Hematopoietic multipotent progenitor cell treated with erythropoietin and hydrocortisone succinate and interleukin-3 and kit ligand, for 15 days (in vitro differentiated cells): Measurements from ENCODE around the gene LPP.
"Not testable (repeated sequence)": the region's sequence is repeated elsewhere in the genome, so short reads cannot be mapped to it uniquely, and the experiment has no call there.

Experiments
- DNase-seq: peaks from one replicate; pipeline ENCODE4 v3.0.0-alpha.2; 2015; ENCODE audit warnings: low spot score

LPP gene

DNA sequence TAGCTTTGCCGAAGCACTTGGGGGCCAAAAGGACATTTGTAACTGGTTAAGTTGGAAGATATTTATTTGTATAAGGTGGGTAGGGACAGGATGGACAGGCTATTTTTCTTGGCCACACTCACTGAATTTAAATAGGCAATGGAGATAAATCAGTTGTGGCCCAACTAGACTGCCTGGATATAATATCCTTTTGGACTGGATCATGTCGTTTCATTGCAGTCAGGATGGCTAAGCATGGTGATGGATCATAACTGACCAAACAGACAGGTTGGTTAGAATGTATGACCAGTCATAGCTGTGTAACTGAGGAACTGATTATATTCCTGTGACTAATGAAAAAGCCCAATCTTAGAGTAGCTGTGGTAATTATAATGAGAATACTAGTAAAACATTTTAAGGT is 284.0 kb downstream of the LPP start:
- no peak for DNase-seq

DNA sequence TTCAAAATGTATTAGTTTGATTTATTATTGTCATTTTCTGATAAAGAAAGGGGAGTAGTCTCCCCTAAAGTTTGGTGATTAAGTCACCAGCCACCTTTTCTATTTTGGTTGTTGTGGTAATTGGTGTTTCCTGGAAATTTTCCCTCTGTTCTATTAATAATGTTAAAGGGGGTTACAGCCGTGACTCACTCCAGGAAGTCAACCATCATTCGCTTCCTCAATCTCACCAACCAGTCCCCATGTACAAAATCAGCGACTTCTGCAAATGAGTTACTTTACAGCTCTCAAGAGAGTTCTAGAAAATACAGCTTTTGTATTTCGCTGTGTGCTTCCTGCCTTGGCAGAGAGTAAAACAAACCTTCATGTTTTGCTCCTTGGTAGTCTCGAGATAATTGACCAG is 285.1 kb downstream of the LPP start:
- no peak for DNase-seq

DNA sequence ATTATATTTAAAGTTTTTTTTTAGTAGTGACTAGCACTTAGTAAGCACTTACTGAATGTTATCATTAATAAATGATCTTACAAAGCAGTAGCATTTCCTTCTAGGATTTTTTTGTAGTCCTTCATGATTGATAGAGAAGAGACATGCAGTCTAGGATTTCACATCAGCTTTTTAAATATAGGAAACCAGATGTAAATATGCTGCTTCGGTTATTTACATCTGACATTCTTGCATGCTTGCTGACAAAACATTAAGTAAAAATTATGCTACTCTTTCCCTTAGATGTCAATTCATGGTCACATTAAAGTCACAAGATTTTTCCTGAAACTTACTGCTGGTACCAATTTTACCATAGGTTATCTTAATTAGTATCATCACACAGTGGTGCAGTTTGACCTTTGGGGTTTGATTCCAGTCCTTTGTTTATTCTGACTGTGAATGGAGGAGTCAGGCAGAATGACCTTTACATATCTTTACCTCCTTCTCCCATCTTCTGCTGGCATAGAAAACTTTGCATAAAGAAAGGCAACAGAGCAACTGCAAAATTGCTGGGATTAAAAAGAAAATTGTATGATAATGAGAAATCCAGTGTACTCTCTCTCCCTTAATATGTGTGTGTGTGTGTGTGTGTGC is 286.5 kb downstream of the LPP start:
- no peak for DNase-seq

DNA sequence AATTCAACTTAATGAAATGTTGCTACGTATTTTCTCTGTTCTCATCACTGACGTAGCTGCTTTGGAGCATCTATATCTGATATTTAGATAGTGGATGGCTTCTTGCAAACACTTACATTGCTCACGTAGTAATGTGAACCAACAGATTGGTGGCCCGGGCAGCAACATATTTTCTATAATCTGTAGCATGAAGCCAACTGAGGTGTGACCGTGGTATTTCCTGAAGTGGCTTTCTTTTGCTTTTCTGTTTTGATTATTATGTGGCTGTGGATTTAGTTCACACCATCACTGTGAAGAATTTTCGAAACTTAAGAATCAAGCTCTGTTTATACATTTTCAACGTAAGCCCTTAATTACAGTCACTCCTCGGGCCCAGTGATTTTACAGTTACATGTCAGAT is 288.5 kb downstream of the LPP start:
- no peak for DNase-seq

DNA sequence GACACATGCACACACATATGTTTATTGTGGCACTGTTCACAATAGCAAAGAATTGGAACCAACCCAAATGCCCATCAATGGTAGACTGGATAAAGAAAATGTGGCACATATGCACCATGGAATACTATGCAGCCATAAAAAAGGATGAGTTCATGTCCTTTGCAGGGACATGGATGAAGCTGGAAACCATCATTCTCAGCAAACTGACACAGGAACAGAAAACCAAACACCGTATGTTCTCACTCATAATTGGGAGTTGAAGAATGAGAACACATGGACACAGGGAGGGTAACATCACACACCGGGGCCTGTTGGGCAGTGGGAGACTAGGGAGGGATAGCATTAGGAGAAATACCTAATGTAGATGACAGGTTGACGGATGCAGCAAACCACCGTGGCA is 291.2 kb downstream of the LPP start:
- not testable (repeated sequence) for DNase-seq

DNA sequence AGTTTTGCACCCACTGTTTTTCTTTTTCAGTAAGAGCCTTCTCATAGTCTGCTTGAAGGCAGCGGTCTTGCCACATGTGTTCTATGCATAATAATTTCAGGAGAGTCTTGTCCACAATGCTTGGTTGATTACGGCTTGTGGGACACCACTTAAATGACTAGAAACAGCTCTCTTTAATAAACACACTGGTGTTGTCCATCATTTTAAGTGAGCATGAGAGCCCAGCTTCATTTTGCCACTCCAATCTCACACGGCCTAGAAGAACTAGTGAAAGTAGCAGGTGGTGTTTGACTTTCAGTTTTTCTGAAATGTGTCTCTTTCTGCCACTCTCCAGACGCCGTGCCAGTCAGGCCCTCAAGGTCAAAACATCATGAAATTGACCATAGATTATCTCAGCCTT is 292.1 kb downstream of the LPP start:
- DNase-seq = no peak

DNA sequence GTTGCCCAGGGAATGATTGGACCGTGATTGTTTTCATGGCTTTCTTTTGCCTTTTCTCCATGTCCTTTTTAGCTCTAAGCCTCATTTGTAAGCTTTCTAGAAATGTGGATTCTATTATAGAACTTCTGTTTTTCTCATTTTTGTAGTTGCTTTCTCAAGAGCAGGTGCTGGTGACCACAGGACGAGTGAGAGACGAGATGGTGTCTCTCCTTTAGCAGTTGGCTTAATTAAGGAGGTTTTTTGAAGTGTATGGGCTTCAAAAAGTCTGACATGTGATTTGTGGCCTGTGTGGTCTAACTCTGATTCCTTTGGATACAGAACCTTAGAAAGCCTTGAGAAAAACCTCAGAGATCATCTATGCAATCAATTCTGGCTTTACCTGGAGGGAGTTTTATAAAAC is 292.8 kb downstream of the LPP start:
- no peak for DNase-seq

DNA sequence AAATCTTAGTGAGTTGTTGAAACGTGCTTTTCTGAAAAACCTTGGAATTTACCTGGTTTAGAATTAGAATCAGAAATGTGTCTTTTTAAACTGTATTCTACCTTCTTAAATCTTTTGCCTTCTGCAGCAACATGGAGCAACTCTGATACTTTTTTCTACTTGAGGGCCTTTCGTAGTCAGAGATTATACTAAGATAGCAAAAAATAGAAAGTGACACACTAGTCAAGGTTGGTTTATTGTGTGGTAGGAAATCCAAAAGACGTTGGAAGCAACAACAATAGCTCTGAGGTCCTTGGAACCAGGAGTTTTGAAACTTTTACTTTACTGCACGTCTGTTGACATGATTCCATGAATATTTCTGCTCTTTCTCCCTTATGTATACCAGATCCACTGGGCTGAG is 294.9 kb downstream of the LPP start:
- DNase-seq = no peak

DNA sequence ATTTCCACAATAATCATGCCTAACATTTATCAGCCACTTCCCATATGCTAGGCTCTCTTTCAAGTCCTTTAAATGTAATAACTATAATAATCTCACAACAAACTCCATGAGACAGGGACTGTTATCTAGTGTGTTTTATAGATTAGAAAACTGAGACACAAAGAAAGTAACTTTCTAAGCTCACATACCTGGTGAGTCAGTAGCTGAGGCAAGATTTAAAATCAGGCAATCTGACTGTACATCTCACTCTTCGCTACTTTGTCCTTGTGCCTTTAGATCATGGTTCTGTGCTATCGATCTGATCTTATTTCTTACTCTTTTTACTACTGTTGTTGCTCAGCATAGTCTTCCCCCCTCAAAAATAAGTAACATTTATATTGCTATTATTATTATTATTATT is 295.5 kb downstream of the LPP start:
- DNase-seq = no peak

DNA sequence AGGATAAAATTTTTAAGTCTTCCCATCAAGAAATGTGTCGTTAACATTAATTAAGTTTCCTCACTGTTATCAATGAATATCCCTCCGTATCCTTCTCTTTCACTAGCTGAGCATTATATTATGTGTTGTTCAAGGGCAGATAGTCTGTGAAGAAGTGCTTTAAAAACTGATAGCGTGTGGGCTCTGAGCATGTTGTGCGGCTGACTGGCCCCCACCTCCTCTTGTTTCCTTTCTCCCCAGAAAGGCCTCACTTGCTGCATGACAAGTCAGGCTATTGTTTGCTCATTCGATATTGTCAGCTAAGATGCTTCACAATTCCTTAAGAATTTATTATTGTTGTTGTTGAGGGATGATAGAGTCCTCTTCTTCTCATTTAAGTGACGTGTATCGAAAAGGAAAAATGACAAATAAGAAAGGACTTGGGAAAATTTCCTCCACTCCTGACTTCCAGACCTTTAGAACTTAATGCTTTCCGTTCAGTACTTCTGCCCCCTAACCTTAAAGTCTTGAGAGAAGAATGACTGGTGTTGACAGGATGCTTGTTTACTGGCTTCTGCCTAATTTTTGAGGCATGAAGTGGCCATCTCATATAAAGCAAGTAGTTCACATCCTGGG is 298.3 kb downstream of the LPP start:
- no peak for DNase-seq

DNA sequence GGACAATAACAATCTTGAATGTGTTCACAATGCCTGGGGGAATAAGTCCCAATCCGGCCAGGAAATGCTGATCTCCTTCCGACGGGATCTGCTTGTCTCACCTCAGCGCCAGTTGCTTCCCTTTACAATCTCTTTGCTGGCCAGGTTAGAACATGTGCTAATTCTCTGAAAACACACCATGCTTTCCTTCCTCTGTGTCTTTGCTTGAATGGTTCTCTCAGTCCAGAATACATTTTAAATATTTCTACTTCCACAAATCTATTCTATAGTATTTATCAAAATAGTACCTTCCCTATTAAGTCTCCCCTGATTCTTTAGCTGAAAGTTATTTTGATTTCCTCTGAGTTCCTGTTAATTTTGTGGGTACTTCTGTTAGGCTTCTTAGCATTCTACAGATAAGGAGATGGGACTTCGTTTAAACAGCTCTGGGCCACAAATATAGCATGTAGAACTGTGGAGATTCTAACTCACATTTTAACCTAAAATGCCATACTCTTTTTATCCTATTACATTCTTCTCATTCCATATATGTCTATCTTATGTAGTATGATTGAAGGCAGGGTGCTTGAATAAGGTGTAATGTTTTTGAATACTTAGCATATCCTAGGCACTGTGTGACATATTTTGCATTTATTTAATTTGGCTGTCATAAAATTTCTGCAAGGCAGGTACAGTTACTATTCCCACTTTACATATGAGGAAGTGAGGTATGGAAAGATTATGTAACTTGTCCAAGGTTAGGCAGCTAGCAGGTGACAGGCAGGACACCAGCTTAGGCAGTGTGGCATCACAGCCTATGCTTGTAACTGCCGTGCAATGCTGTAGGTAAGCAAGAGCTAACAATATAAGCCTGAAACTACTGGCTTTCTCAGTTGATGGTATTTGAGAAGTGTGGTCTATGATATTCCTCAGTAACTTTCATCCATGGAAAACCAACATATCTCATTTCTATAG is 299.8 kb downstream of the LPP start:
- DNase-seq = no peak

DNA sequence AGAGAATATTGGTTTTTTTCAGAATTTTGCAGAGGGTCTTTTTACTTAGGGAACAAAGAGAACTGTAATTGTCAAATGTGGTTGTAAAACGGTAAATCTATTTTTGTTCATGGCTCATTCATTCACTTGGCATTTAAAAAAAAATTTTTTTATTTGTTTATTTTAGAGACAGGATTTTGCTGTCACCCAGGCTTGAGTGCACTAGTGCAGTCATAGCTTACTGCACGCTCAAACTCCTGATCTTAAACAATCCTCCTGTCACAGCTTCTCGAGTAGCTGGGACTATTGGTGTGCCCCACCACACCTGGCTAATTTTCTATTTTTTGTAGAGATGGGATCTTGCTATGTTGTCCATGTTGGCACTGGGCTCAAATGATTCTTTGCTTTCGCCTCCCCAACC is 301.8 kb downstream of the LPP start:
- DNase-seq = no peak

DNA sequence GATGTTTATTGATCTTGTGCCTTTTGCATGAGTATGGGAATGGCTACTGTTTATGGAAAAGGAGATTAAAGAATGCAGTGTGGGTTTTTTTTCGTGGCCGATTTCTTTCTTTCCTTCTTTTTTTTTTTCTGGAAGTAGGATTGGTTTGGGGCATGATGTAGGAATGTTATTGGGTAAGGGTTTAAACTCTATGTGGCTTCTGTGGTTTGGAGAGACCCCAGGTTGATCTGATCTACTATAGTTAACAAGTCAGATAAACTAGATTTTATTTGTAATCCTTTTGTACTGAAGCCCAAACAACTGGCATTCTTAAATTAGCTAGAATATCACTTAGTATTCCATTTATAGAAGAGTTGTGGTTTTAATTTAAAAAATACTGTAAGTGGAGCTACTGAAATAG is 304.8 kb downstream of the LPP start:
- no peak for DNase-seq

DNA sequence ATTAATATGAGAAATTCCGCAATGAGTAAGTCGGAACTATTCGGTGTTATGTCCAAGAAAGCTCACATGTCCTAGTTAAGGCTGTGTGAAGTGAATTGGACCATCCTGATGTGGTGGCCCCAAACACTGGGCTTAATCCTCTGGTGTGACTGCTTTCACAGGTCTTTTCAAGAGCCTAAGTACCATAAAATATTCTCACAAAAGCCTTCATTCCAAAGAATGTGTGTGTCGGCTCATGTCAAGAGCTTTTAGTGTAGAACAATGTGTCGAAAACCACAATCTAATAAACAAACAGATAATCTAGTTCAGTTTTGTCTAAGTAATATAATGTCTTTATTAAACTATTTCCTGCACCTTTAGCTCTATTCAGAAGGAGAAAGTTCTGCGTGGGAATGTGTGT is 311.4 kb downstream of the LPP start:
- no peak for DNase-seq

DNA sequence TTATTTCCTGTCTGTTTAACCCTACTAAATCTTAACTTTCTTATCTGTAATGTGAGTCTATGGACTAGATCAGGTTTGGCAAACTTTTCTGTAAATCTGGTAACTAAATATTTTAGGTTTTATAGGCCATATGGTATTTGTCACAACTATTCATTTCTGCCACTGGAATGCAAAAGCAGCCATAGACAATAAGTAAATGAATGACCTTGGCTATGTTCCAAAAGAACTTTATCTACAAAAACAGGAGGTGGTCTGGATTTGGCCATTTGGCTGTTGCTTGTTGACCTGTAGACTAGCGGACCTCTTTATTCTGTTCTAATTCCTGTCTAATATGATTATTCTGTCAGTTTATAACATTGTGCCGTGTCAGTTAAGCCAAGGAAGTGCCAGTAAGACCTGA is 314.2 kb downstream of the LPP start:
- no peak for DNase-seq

DNA sequence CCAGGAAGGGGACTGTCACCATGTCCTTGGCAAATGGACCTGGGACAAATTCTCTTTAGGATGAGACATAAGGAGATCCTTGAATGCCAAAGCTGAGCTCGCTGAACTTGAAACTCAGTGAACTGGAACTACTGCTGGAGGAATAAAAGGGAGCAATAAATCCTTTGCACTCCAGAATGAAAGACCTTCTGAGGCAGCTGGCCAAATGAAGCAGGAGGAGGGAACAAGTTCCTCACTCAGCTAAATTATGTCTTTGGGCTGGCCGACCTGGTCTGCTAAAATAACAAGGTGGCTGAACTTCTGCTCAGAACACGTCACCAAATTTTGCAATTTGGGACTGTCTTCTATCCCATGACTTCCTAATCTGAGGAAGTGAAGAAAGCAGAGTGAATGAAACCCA is 314.7 kb downstream of the LPP start:
- no peak for DNase-seq

DNA sequence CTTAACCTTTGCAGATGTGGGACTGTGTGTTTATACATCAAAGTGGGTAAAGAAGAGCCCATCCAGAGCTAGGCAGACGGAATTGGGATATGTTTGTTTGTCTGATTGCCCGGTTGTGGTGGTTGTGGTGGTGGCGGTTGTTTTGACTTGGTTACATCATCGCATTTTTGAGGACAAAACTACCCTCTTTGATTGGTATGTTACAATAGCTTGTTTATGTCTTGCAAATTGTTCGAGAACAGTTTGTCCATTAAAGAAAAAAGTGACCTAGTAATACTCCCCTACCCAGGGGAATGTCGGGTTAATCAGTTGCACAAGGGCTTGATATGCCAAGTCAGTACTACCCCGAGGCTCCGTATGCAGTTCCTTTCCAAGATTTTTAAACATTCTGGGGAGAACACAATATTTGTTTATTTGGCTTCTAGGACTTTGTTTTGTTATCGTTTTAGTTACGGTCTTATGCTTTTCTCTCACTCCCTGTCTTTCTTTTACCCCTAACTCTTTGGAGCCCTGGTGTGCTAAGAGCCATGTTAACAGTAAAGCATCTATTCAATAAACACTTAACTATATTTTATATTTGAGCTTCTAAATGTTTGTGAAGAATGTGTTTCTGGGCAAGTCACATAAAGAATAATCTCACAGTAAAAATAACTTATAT is 315.4 kb downstream of the LPP start:
- no peak for DNase-seq

DNA sequence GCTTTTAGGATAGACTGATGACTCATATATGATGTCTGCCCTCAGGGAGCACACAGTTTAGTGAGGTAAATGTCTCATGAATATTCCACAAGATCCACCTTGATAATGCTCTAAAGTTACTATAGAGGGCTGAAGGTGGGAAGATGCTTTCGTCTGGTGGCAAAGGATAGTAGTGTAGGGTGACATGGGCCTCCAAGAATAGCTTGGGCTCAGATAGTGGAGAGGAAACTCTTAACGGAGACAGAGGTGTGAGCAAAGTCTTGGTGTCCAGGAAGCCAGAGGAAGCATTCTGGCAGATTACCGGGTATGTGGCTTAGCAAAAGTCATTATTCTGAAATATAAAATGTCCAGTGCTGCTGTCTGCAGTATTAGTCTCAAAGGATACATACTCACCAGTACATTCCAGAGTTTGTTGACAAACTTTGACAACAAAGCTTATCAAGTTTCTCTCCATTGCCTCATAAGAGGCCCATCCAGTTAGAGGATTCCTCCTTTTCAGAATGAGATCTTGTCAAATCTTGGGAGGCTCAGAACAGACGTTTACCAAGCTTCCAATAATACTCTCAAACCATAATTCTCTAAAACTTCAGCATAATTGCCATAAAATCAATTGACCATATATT is 316.7 kb downstream of the LPP start:
- no peak for DNase-seq

DNA sequence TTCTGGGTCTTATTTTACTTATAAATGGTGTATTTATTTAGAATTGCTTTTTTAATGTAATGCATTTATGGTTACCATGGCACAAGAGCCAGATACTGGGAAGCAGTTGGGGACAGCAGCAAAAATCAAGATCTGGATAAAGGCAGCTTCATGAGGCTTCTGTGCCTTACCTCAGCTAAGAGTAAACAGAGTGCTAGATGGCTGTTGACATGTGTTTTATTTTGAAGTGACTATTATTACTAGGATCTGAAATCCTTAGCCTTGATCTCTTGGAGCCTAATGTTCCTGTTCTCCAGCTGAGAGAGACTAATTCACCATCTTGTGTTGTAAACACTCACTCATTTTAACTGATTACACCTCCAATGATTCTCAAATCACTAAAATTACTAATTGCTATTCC is 317.8 kb downstream of the LPP start:
- DNase-seq = no peak

DNA sequence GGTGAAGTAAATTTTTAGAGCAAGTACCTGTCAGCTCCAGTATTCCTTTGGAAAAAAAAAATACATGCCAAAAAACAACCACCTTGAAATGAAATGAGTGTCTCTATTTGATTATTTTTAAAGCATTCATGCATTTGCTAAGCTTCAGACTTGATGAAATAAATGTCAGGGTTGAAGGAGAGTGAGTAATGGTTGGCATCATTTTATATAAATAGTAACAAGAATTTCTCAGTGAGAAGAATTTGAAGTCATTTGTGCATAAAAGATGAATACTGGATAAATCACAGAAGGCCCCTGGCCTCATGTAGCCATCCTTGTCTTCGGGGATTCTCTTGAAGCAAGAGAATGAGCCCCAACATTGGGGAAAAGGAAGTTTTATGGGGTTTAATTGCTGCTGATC is 318.4 kb downstream of the LPP start:
- DNase-seq = no peak

DNA sequence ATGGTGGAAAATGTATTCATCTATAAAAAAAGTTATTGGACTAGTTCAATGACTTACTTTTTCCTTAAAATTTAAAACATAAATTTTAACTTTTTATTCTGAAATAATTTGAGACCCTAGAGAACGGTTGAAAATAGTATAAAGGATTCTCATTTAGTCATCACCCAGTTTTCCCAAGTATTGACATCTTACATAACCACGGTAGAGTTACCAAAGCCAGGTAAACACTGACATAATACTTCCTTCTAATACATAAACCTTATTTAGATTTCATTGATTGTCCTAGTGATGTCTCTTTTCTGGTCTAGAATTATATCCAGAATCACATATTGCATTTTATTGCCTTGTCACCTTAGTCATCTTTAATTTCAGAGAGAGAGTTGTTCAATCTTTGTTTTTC is 319.1 kb downstream of the LPP start:
- DNase-seq = no peak

DNA sequence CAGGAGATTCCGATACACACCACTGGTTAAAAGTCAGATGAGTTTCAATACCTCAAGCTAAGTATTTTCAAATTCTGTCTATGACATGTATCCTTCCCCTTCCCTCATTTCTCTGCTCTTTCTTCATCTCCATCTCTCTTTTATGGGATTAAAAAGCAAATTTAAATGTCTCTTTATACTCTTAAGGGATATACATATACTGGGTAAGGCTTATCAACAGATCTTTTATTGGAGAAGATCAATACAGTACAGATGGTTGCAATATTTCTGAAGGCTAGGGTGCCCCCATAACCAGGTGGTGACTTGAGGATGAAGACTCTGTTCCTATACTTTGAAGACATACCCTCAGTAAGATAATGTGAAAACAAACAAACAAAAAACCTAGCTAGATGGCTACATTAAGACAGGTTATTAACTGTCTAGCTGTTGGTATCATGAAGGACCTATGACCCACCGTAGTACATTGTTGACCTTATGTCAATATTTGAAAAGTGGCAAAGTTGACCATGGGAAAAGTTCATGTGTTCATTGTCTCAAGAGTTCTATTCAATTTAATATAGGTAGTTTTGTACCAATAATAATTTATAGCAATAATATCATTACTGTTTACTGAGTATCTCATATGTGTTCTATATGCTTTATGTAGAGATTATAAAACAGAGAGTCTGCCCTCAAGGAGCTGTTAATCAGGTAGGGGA is 319.8 kb downstream of the LPP start:
- no peak for DNase-seq
